DMS114 treated with DMSO at 0.1 percent for 48 hours (cell line): Measurements from ENCODE around the gene PBXIP1.

Experiments used
- DNase-seq: peaks from one replicate; lab custom pipeline; 2025; ENCODE audit not compliant: unreplicated experiment; lab: John Stamatoyannopoulos, UW

The PBXIP1 gene

GRCh38 chr1:154973344-154974101, 17.6 kb upstream of the PBXIP1 start:
- peak; percentile 96 for DNase-seq

GRCh38 chr1:154972517-154973343, 16.8 kb upstream of the PBXIP1 start:
- no peak for DNase-seq

GRCh38 chr1:154972213-154972516, 16.3 kb upstream of the PBXIP1 start:
- DNase-seq: no peak

GRCh38 chr1:154971341-154971998, 15.6 kb upstream of the PBXIP1 start:
- DNase-seq: no peak

- DNase-seq: peak; percentile 37
Measured at GRCh38 chr1:154970631-154971340, 14.9 kb upstream of the PBXIP1 start, which contains the start of gene SHC1. Gene SHC1 (minus strand): TSS chr1:154970747. CDS start chr1:154970526, 221 bp downstream.

GRCh38 chr1:154969860-154970452, 14.1 kb upstream of the PBXIP1 start:
- DNase-seq: no peak

- DNase-seq: no peak
Measured at GRCh38 chr1:154969246-154969645, 13.3 kb upstream of the PBXIP1 start.

- no peak for DNase-seq
Measured at GRCh38 chr1:154968731-154969130, 12.8 kb upstream of the PBXIP1 start.

- no peak for DNase-seq
Measured at GRCh38 chr1:154967331-154967950, 11.5 kb upstream of the PBXIP1 start.

GRCh38 chr1:154966111-154966510, 10.2 kb upstream of the PBXIP1 start:
- no peak for DNase-seq

- no peak for DNase-seq
Measured at GRCh38 chr1:154964359-154964758, 8.5 kb upstream of the PBXIP1 start.

- no peak for DNase-seq
Measured at GRCh38 chr1:154963643-154964042, 7.7 kb upstream of the PBXIP1 start.

- no peak for DNase-seq
Measured at GRCh38 chr1:154962795-154963330, 7.0 kb upstream of the PBXIP1 start.

- peak; percentile 39 for DNase-seq
Measured at GRCh38 chr1:154962156-154962749, 6.4 kb upstream of the PBXIP1 start.

- peak; percentile 78 for DNase-seq
Measured at GRCh38 chr1:154961207-154962155, 5.6 kb upstream of the PBXIP1 start, which contains the start of gene PYGO2. Gene PYGO2 (minus strand): TSS chr1:154961782. CDS start chr1:154961576, 206 bp downstream.

- no peak for DNase-seq
Measured at GRCh38 chr1:154960446-154961136, 4.7 kb upstream of the PBXIP1 start.

GRCh38 chr1:154959426-154959780, 3.5 kb upstream of the PBXIP1 start:
- DNase-seq: no peak
